Ovary (tissue), 9 donors: ENCODE results near the gene BATF. TPM values are rescaled to one million over a fixed set of nuclear protein-coding genes. Genes with fewer than 3 reads are reported as not detected.

Experiments
- DNase-seq, 5 donors: peaks; one replicate each; pipeline ENCODE4 v3.0.0-alpha.2; 2019 to 2020
- H3K27ac ChIP-seq, 2 donors: fragments of 200-600 bp; one replicate each; pipeline versions ENCODE4 v1.5.1 to v1.8.0; 2019 to 2022
- H3K27me3 ChIP-seq: fragments of 200-600 bp; one replicate; pipeline ENCODE4 v1.8.0; 2022
- H3K36me3 ChIP-seq: fragments of 200-600 bp; sonication (generic); one replicate; pipeline ENCODE4 v1.5.1; 2019
- H3K4me1 ChIP-seq: one replicate; pipeline ENCODE4 v1.8.1; 2013; ENCODE audit warnings: mild to moderate bottlenecking, moderate library complexity; ENCODE audit not compliant: insufficient read depth
- H3K4me3 ChIP-seq: fragments of 200-600 bp; sonication (generic); one replicate; pipeline ENCODE4 v1.5.1; 2017
- H3K9me3 ChIP-seq, 2 donors: fragments of 200-600 bp in 1 of 2; sonication (generic) in 1 of 2; one replicate each; pipeline versions ENCODE4 v1.5.1 to v1.8.1; 2013 to 2019; ENCODE audit warnings: mild to moderate bottlenecking in 1 of 2, moderate library complexity in 1 of 2
- CTCF ChIP-seq, 3 donors: fragments of 450-650 bp in 2 of 3; fragments of 200-600 bp in 1 of 3; IDR thresholded peaks; one replicate each; pipeline versions ENCODE4 v1.5.1 to v1.8.0; 2016 to 2022; ENCODE audit warnings: antibody characterized with exemption in 3 of 3, mild to moderate bottlenecking in 1 of 3
- EP300 ChIP-seq: sonication (generic); formaldehyde crosslinking; IDR thresholded peaks from one replicate; pipeline ENCODE4 v1.6.1; 2017; ENCODE audit warnings: antibody characterized with exemption
- POLR2A ChIP-seq: fragments of 450-650 bp; IDR thresholded peaks from one replicate; pipeline ENCODE4 v1.6.1; 2017; ENCODE audit warnings: antibody characterized with exemption, mild to moderate bottlenecking, moderate library complexity
- WGBS, 3 donors: extraction: QIAGEN DNeasy Blood & Tissue Kit in 1 of 3; methylation state at CpG; one replicate each; pipeline versions ENCODE4 v1.1.5 to v1.1.7; 2013 to 2017; 5-methylcytosine and 5-hydroxymethylcytosine counted together
- intact Hi-C, 4 donors: fragments of 100-400 bp; cut with DNase I; formaldehyde crosslinking; loops; one replicate each; pipeline versions ENCODE4 v1.11.0 to v1.15.1; 2022 to 2023
- polyA plus RNA-seq, 2 donors: library from polyadenylated mRNA; stranded (reverse); fragments of 200-250 nt in 1 of 2; fragments of 350-450 nt in 1 of 2; fragmentation: Illumina TruSeq in 1 of 2; extraction: RNeasy Lipid Tissue Mini Kit (QIAGEN cat#74804) in 1 of 2; gene quantifications; one replicate each; pipeline ENCODE4 v1.2.3, GENCODE V29; 2013 to 2014
- total RNA-seq, 7 donors: library from RNA; depleted of rRNA in 2 of 7; stranded (reverse); fragments of >200 nt in 2 of 7; fragmentation: NEBNext Ultra II Directional in 3 of 7; extraction: Animal tissue kit (Norgen Biotek cat#: 25700) in 3 of 7; gene quantifications; one replicate each; pipeline versions ENCODE4 v1.1.0 to v1.2.4, GENCODE V29; 2016 to 2023
- donor health status: DM: no; HTN: no; CAD: no; lungs with moderate emphysema.
- donor health status: DM: no; HTN: no; CAD: no.
- donor health status: Bipolar disorder and iron deficiency.
- donor health status: DM: yes; HTN: yes; CAD: no.
- donor health status: DM: no; HTN: no; CAD: no.
- donor health status: DM: yes; HTN: yes; CAD: no.

Gene BATF
- total and polyA plus RNA-seq, 9 donors = 0.45 to 1.7 (median 0.69) TPM

GRCh38 chr14:75577090-75577489 lies 54.8 kb downstream of the BATF start:
- H3K4me3 ChIP-seq = no peak overlapping the region
- WGBS, 3 donors = 72 to 77% (median 75%) methylated on average over 3 of the region's 3 CpGs
- H3K27ac ChIP-seq = no peak overlapping the region
- H3K9me3 ChIP-seq = no peaks in the 10 kb centered on the region
- TF ChIP-seq EP300 (no peak), CTCF (IDR thresholded peaks at IDR 0.05) (no peak), POLR2A (no peak)
- H3K36me3 ChIP-seq = no peaks in the 10 kb centered on the region
- H3K27me3 ChIP-seq = no peaks in the 10 kb centered on the region
- intact Hi-C loops = loop anchor here in 3 of 4 donors (2.0 to 5.0 kb wide), 3 partner anchors 80 to 405 kb away; partner anchors contain the start of gene TGFB3 (in 2 of the 3)
- peaks cover 14% of the 10 kb centered on the region for H3K4me1 ChIP-seq
- DNase-seq = no peak

- TF ChIP-seq CTCF (IDR thresholded peaks at IDR 0.05) (peak; percentile 59 to 73 (median 65)), EP300 (no peak)
- Histone ChIP-seq H3K9me3 (no peaks in the 10 kb centered on the region), H3K4me1 (peaks cover 14% of the 10 kb centered on the region), H3K27me3 (no peaks in the 10 kb centered on the region), H3K4me3 (peak overlapping the region; percentile 65), H3K36me3 (no peaks in the 10 kb centered on the region), H3K27ac (peak overlapping the region in 1 of 2 donors; percentile 57)
- peak; percentile 82 to 90 (median 85) for DNase-seq
- 0 to 1% (median 0%) methylated on average over 16 of the region's 16 CpGs for WGBS, 3 donors
- intact Hi-C loops = loop anchor here (2.0 to 5.0 kb wide), 4 partner anchors 77 to 405 kb away; partner anchors contain the start of gene TGFB3 (in 2 of the 4)
Measured at GRCh38 chr14:75577729-75578101, 55.4 kb downstream of the BATF start.

- no peaks in the 10 kb centered on the region for H3K27me3 ChIP-seq
- TF ChIP-seq POLR2A (no peak), CTCF (IDR thresholded peaks at IDR 0.05) (no peak), EP300 (no peak)
- H3K4me1 ChIP-seq = peaks cover 14% of the 10 kb centered on the region
- no peaks in the 10 kb centered on the region for H3K36me3 ChIP-seq
- H3K27ac ChIP-seq = peak within 1 kb of the TSS in 1 of 2 donors; percentile 57
- H3K9me3 ChIP-seq = no peaks in the 10 kb centered on the region
- WGBS, 3 donors = 1 to 2% (median 1%) methylated on average over 37 to 49 of the region's 49 CpGs
- intact Hi-C loops = loop anchor here (2.0 to 5.0 kb wide), 3 partner anchors 77 to 404 kb away; partner anchors contain the start of gene TGFB3 (in 2 of the 4)
- peak; percentile 83 to 90 (median 85) for DNase-seq
- peak within 1 kb of the TSS; percentile 65 for H3K4me3 ChIP-seq
Measured at GRCh38 chr14:75578102-75578785, 56.0 kb downstream of the BATF start, which contains the start of gene FLVCR2. FLVCR2 (plus strand) TSS chr14:75578620; CDS start chr14:75578973, 353 bp downstream.

GRCh38 chr14:75578786-75579337 lies 56.6 kb downstream of the BATF start:
- H3K4me3 ChIP-seq = peak overlapping the region; percentile 65
- peaks cover 14% of the 10 kb centered on the region for H3K4me1 ChIP-seq
- no peaks in the 10 kb centered on the region for H3K9me3 ChIP-seq
- intact Hi-C loops = loop anchor here (2.0 to 5.0 kb wide), 3 partner anchors 76 to 403 kb away; partner anchors contain the start of gene TGFB3 (in 2 of the 4)
- WGBS, 3 donors = 19 to 33% (median 27%) methylated on average over 21 of the region's 21 CpGs
- TF ChIP-seq CTCF (IDR thresholded peaks at IDR 0.05) (peak in 1 of 3 donors; percentile 18), POLR2A (no peak), EP300 (no peak)
- peak in 3 of 5 donors; percentile 38 to 47 (median 40) for DNase-seq
- H3K27me3 ChIP-seq = no peaks in the 10 kb centered on the region
- peak overlapping the region in 1 of 2 donors; percentile 57 for H3K27ac ChIP-seq
- H3K36me3 ChIP-seq = no peaks in the 10 kb centered on the region
